ENCODE results near the gene RALGAPB.

DNA sequence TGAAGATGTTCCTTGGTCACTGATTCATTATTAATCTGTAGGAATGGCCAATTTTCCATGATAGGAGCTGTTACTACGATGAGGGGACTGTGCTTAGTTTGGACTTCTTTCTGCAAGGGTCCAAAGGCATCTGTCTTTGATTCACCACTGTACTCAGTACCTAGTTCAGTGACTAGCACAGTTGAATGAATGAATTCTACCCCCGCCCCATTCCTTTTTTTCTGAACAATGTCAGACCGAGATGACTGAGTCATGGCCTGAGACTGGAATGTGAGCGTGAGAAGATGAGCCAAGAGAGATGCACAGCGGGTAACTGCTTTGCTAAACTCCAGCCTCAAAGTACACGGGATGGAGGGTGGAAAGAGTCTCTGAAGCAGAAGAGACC, 37.1 kb upstream of the RALGAPB start:
- TF ChIP-seq, protein P1, sequence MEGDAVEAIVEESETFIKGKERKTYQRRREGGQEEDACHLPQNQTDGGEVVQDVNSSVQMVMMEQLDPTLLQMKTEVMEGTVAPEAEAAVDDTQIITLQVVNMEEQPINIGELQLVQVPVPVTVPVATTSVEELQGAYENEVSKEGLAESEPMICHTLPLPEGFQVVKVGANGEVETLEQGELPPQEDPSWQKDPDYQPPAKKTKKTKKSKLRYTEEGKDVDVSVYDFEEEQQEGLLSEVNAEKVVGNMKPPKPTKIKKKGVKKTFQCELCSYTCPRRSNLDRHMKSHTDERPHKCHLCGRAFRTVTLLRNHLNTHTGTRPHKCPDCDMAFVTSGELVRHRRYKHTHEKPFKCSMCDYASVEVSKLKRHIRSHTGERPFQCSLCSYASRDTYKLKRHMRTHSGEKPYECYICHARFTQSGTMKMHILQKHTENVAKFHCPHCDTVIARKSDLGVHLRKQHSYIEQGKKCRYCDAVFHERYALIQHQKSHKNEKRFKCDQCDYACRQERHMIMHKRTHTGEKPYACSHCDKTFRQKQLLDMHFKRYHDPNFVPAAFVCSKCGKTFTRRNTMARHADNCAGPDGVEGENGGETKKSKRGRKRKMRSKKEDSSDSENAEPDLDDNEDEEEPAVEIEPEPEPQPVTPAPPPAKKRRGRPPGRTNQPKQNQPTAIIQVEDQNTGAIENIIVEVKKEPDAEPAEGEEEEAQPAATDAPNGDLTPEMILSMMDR (IDR thresholded peaks at IDR 0.05) = no peak
- TF ChIP-seq POLR2AphosphoS5 (IDR thresholded peaks at IDR 0.05) (no peak), POLR2A (IDR thresholded peaks at IDR 0.05) (no peak)
